GM13977 (cell line): ENCODE results near the gene MIGA1.
"Not testable (repeated sequence)": the region's sequence is repeated elsewhere in the genome, so short reads cannot be mapped to it uniquely, and the experiment has no call there.

Experiments
- DNase-seq: peaks from one replicate; pipeline ENCODE4 v3.0.0; 2012; ENCODE audit warnings: low spot score
- in situ Hi-C: fragments of 300-500 bp; cut with MboI; formaldehyde crosslinking; loops from one replicate; pipeline ENCODE4 v1.12.0; 2022; ENCODE audit warnings: low sequenced_read_pairs, low pct_unique_long_range_greater_than_20kb, mixed read lengths, inconsistent platforms; ENCODE audit not compliant: unreplicated experiment
- TF ChIP-seq, protein P1 (sequence below): IDR thresholded peaks from 2 replicates; pipeline ENCODE4 v1.5.1; 2012; ENCODE audit warnings: mild to moderate bottlenecking, control low read depth; ENCODE audit not compliant: insufficient read depth; ENCODE audit errors: extremely low read depth, missing control alignments

MIGA1 gene

DNA sequence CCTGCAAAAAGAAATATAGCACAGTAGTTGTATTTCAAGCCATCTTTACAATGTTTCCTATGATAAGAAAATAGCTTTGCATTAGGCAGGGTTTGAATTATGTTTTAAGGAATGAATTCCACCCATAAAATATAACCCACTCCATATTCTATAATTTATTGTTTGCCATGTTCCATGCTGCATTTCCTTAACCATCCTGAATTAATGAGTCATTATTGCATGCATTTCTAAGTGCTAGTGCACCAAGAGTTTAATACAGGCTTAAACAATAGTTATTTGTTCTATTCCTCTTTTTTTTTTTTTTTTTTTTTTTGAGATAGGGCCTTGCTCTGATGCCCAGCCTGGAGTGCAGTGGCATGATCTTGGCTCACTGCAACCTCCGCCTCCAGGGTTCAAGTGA is 45.2 kb downstream of the MIGA1 start:
- TF ChIP-seq, protein P1, sequence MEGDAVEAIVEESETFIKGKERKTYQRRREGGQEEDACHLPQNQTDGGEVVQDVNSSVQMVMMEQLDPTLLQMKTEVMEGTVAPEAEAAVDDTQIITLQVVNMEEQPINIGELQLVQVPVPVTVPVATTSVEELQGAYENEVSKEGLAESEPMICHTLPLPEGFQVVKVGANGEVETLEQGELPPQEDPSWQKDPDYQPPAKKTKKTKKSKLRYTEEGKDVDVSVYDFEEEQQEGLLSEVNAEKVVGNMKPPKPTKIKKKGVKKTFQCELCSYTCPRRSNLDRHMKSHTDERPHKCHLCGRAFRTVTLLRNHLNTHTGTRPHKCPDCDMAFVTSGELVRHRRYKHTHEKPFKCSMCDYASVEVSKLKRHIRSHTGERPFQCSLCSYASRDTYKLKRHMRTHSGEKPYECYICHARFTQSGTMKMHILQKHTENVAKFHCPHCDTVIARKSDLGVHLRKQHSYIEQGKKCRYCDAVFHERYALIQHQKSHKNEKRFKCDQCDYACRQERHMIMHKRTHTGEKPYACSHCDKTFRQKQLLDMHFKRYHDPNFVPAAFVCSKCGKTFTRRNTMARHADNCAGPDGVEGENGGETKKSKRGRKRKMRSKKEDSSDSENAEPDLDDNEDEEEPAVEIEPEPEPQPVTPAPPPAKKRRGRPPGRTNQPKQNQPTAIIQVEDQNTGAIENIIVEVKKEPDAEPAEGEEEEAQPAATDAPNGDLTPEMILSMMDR = no peak
- in situ Hi-C loops = loop anchor here (25.0 kb wide), 1 partner anchor 288 kb away; no protein-coding TSS in a partner anchor
- no peak for DNase-seq

DNA sequence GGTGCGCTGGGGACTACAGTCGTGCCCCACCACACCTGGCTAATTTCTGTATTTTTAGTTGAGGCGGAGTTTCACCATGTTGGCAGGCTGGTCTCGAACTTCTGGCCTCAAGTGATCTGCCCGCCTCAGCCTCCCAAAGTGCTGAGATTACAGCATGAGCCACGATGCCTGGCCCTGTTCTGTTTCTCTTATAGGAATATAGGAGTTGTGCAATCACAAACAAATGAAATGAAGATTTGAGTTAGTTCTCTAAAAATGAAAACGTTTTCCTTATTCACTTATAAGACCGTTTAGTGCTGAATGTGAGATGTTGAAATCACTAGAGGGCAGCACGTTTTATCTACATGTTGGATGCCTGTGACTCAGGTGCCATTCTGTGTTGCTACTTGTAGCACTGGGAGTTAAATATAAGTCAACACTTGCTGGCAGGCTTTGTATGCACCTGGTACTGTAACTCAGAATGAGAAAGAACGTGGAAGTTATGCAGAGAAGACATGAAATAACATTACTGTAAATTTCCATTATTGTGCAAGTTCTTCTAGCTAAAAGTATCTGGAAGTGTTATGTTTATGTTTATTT is 45.8 kb downstream of the MIGA1 start:
- TF ChIP-seq, protein P1 = peak; percentile 48
- in situ Hi-C loops = loop anchor here (25.0 kb wide), 1 partner anchor 287 kb away; no protein-coding TSS in a partner anchor

DNA sequence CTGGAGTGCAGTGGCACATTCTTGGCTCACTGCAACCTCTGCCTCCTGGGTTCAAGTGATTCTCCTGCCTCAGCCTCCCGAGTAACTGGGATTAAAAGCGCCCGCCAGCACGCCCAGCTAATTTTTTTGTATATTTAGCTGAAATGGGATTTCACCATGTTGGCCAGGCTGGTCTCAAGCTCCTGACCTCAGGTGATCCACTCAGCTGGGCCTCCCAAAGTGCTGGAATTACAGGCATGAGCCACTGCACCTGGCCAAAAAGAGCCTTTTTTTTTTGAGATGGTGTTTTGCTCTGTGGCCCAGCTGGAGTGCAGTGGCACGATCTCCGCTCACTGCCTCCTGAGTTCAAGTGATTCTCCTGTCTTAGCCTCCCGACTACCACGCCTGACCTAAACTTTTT is 47.4 kb downstream of the MIGA1 start:
- in situ Hi-C loops = loop anchor here (25.0 kb wide), 1 partner anchor 285 kb away; no protein-coding TSS in a partner anchor
- DNase-seq = not testable (repeated sequence)

More for the DNA sequence above, 45.8 kb downstream of the MIGA1 start:
- DNase-seq = peak; percentile 16

DNA sequence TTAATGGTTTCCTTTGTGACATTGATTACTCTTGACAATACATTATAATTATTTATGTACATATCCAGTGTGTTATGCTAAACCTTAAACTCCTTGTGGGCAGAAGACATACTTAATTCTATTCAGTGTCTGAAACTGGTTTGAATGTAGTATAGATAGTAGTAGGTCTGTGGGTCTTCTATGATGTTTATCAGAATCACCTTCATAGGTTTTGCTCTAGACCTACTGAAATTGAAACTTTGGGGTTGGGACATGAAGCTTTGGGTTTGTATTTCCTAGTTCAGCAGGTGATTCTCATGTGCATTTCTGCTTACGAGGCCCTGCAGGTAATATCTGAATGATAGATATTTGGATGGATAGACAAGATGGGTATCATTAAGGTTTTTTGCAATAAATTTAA is 48.6 kb downstream of the MIGA1 start:
- in situ Hi-C loops = loop anchor here (25.0 kb wide), 1 partner anchor 284 kb away; no protein-coding TSS in a partner anchor
- no peak for DNase-seq
- TF ChIP-seq, protein P1 = no peak

DNA sequence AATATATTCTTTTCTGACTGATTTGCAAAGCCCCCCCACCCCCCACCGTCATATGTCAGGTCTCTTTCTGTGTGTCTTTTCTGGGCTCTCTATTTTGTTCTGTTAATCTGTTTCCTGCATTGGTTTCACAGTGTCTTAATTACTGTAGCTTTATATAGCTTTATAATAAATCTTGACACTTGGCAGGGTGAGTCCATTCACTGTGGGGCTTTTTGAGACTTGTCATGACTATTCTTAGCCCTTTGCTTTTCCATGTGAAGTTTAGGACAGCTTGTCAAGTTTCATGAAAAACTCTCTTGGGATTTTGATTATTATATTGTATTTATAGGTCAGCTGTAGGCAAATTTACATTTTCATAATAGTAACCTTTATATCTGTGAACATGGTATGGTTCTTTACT is 50.4 kb downstream of the MIGA1 start:
- no peak for DNase-seq
- in situ Hi-C loops = loop anchor here (25.0 kb wide), 1 partner anchor 282 kb away; no protein-coding TSS in a partner anchor
- TF ChIP-seq, protein P1 = no peak

DNA sequence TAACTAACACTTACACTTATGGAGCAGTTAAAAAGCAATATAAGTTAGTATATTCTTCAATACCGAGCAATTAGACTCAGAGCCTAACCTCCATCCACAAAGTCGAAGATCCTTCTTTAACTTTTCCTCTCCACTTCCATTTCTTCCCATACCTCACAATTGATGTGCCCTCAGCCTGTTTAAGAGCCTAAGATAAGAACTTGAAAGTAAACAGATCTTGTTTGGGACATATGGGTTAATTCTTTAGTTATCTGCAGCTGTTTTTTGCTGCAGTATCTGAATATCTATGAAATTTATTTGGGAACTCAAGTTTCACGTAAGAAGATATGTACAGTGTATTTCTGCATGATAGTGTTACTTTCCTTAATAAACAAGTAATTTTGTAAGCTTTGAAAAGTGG is 51.5 kb downstream of the MIGA1 start:
- no peak for DNase-seq
- in situ Hi-C loops = loop anchor here (25.0 kb wide), 1 partner anchor 281 kb away; no protein-coding TSS in a partner anchor
- TF ChIP-seq, protein P1 = no peak

DNA sequence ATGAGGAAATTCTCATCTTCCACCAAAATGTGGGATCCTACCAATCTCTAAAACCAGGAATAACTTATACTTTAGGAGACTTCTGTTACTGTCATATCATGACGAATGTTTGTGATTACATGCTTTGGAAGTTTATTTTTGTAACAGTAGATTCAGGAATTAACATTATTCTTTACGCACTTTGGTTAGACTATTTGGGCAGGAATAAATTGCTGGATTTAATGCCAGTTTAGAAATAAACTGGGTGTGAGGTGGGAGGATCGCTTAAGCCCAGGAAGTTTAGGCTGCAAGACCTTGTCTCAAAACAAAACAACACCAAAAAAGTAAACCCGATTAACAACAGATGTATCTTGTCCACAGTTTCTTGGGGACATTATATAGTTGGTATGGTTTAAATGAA is 52.1 kb downstream of the MIGA1 start:
- no peak for DNase-seq
- in situ Hi-C loops = loop anchor here (25.0 kb wide), 1 partner anchor 281 kb away; no protein-coding TSS in a partner anchor
- TF ChIP-seq, protein P1 = no peak
